ENCODE results near the gene RPRD1B.

DNA sequence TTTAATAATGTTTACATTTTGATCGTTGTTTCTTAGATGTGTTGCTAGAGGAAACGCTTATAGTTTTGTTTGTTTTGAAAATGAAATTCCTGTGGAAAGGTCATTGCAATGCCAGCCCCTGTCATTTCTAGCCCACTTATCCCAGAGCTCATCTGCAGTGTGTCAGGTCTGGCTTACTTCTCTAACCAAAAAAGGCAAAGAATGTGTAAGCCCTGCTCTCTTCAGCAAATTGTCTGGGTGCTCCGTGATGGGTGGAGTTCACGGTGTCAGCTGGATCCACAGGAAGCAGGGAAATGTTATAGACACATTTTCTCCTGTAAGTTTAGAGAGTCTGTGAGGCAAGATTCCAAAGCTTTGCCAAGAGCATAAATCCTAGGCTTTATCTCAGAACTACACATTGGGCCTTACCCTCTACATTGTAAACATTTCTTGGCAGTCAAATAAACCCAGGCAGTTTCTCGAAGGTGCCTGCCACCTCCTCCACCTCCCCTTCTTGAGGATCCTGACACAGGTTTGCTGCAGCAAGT, 50.9 kb downstream of the RPRD1B start:
- TF ChIP-seq, protein P1, sequence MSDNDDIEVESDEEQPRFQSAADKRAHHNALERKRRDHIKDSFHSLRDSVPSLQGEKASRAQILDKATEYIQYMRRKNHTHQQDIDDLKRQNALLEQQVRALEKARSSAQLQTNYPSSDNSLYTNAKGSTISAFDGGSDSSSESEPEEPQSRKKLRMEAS (IDR thresholded peaks at IDR 0.05), result no peak
- no peak for TF ChIP-seq TAF1 (conservative IDR thresholded peaks at IDR 0.05)
